GM10266 (cell line): ENCODE results near the gene SOX21.

Experiments used
- DNase-seq: peaks from one replicate; pipeline ENCODE4 v3.0.0; 2012; ENCODE audit errors: extremely low spot score
- TF ChIP-seq, protein P1 (sequence below): IDR thresholded peaks from 2 replicates; pipeline ENCODE4 v1.5.1; 2012; ENCODE audit warnings: mild to moderate bottlenecking, low read depth; ENCODE audit not compliant: control insufficient read depth, insufficient read depth; ENCODE audit errors: missing control alignments

The SOX21 gene

DNA sequence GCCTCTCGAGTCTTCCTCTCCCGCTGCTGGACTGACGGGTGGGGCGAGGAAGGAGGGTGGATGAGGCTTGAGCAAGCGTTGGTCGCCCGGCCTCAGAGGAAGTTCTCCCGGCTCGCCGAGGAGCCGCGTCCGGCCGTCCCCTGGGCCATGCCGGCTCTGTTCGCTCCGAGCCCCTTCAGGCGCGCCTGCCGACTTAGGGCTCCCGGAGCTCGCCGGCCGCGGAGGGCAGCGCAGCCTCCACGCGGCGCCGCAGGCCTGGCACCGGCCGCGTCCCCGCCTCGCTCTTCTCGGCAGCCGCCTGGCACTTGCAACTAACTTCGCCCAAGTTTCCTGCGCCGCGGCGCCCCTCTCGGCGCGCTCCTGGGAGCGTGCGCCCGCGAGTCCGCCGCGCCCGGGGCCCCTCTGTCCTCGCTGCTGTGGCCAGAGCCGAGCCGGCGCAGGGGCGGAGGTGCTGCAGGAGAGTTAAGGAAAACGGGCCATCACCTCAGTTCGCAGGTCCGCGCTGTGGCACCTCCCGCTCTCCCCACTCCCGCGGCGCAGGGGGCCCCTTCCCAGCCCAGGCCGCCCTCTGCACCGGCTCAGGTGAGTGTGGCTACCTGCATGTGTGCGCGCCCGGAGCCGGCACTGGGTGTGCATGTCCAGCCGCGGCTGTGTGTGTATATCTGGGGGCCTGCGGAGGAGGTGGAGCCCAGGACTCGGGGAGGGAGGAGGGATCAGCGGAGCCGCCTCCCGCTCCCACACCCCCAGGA, 641 bp upstream of the SOX21 start:
- TF ChIP-seq, protein P1, sequence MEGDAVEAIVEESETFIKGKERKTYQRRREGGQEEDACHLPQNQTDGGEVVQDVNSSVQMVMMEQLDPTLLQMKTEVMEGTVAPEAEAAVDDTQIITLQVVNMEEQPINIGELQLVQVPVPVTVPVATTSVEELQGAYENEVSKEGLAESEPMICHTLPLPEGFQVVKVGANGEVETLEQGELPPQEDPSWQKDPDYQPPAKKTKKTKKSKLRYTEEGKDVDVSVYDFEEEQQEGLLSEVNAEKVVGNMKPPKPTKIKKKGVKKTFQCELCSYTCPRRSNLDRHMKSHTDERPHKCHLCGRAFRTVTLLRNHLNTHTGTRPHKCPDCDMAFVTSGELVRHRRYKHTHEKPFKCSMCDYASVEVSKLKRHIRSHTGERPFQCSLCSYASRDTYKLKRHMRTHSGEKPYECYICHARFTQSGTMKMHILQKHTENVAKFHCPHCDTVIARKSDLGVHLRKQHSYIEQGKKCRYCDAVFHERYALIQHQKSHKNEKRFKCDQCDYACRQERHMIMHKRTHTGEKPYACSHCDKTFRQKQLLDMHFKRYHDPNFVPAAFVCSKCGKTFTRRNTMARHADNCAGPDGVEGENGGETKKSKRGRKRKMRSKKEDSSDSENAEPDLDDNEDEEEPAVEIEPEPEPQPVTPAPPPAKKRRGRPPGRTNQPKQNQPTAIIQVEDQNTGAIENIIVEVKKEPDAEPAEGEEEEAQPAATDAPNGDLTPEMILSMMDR: no peak
- DNase-seq: peak; percentile 50

DNA sequence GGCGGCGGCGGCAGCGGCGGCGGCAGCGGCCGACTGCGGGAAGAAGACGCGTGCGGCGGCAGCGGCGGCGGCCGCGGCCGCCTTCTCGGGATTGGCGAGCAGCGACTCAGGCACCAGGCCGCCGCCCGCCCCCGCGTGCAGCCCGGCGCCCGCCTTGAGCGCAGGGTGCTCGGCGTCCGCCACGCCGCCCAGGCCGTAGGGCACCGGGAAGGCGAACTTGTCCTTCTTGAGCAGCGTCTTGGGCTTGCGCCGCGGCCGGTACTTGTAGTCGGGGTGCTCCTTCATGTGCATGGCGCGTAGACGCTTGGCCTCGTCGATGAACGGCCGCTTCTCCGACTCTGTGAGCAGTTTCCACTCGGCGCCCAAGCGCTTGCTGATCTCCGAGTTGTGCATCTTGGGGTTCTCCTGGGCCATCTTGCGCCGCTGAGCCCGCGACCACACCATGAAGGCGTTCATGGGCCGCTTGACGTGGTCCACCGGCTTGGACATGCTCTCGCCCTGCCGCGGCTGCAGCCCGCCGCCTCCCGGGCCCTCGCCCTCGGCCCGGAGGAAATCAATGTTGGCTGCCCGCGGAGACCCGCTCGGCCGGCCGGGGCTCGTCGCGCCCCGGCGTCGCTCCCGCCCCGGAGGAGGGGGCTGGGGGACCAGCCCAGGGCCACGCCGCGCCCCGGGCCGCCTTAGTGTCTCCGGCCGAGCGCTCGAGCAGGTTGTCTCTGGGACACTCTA, 621 bp downstream of the SOX21 start:
- TF ChIP-seq, protein P1: no peak
- no peak for DNase-seq

DNA sequence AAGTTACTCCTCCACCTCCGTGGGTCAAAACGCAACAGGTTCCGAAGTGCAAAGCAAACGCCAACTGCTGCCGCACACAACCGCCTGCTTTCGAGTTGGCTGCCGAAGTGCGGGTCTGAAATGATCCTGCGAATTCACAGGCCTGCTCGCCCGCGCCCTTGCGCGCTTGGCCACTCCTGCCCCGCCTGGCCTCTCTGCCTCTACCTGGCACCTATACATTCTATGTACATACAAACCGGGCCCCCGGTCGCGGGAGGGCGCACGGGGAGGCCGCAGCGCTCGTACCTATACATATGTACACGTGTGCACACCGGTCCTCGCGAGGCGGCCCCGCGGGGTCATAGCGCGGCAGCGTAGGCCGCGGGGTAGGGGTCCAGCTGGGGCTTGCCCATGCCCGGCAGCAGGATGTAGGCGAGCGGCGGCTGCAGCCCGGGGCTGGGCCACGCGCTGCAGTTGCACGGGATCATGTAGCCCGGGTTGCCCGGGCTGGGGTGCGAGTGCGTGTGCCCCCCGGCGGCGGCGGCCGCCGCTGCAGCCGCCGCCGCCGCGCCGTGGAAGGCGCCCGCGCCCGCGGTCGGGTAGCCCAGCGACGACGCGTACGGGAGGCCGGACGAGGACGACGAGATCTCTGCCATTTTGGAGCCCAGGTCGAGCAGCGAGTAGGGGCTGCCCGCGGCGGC, 1.3 kb downstream of the SOX21 start:
- DNase-seq: peak; percentile 76
- TF ChIP-seq, protein P1: peak; percentile 19

DNA sequence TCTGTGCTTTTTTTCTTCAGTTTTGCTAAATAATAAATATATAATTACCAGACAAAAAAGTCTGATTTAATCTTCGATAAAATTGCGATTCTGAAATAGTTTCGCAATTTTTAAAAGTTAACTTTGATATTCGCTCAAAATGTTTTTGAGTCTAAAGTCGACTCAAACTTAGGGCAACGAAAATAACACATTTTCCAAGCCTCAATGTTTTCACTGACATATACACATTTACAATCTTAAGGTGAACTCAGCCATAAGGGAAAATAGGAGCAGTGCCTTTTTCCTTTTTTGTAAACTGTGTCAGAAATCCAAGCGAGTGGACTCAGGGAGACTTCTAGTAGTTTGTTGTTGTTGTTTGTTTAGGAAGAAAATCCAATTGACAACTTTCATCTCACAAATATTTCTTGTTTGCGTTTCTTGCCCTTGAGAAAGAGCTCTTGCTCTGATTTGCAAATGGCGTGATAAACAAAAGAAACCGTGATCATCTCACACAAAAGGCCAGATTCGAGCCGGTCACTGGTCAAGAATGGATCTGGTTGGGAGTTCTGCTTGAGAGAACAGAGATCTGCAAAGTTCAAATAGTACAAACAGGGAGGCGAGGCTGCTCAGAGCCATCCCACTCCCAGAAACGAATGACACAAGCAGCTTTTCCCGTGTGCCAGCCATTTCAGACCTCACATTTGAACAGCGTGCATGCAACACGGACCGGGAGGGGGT, 2.1 kb downstream of the SOX21 start:
- DNase-seq: peak; percentile 41
- TF ChIP-seq, protein P1: no peak

DNA sequence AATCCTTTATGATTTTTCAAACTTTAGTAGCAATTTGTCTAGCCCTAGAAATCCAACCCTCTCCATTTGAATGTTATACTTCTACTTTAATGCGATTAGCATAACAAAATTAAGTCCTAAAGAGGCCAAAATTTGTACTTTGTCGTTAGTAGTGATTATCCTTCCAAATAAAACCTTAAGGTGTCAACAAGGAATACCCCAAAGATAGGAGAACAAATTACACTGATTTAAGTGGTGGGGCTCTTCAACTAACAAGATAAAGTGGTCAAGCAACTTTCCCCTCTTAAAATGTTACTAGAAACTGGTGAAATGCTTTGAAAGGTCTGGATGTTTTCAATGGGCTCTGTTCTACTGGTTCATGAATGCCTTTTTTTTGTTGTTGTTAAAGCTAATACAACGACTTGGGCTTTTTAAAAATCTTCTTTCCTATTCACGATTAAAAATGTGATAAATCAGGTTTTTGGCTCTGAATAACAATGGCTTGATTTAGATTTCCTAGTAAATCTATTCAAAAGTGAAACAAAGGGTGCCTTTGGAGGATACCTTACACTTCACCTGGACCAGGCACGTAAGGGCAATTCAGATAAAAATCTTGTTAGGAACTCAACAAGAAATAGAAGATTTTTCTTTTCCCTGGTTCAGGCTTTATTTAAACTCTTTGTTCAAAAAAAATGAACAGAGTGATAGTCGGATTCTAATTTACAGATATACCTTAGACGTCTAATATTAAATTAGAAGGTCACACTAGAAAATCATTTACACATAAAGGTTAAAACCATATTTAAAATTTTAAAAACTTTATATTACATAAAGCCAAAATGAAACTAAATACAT, 3.1 kb downstream of the SOX21 start:
- DNase-seq: no peak
- TF ChIP-seq, protein P1: no peak
